Subcutaneous adipose tissue (tissue), 4 donors: ENCODE results near the gene PRMT7. TPM values are rescaled to one million over a fixed set of nuclear protein-coding genes. Genes with fewer than 3 reads are reported as not detected.

Source experiments
- total RNA-seq, 4 donors: library from RNA; depleted of rRNA; stranded (reverse); fragments of >200 nt; gene quantifications; one replicate each; pipeline ENCODE4 v1.1.0, GENCODE V29; 2016
- TF ChIP-seq, protein P1 (sequence below): fragments of 450-650 bp; IDR thresholded peaks from one replicate; pipeline ENCODE4 v1.5.1; 2016; ENCODE audit warnings: low read depth, mild to moderate bottlenecking, control low read depth, antibody characterized with exemption, moderate library complexity

PRMT7 gene
- total RNA-seq, 4 donors from 2014 or later: 32.6 to 70.8 (median 55.8) TPM

DNA sequence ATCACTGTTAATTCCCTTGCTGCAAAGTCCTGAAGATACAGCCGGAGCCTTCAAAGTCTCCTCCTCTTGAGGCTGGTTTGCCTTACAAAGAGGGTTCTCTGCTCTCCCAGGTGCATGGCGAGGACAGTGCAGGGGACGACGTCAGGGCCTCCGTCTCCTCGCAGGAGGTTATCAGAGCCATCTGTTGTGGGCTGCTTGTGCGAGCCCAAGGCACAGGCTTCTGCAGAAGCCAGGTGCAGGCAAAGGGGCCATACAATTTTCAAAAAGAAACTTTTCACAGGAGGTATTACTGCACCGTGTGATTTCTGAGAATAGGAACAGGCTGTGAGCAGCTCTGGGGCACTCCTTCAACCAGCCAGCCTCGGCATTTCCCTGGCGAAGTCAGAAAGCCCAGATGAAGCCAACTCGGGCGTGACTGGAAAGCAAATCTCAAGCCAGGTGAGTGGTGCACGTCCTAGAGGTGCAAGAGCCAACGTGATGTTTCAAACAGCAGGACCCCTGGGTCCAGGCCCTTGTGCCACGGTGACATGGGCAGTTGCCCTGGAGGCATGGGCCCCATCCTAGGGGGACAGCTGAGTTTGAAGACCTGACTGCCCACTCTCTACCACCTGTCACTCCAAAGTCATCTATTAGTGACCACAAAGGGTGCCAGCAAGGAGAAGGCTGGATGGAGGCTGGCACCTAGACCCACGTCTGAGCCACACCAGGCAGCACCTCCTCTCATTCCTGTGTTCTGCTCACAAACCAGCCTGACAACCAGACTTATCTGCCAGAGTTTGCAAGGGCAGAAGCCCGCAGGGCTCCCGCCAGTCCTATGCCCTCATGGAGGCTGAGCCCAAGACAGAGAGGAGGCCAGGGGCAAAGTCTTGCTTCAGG is 68.9 kb downstream of the PRMT7 start:
- TF ChIP-seq, protein P1, sequence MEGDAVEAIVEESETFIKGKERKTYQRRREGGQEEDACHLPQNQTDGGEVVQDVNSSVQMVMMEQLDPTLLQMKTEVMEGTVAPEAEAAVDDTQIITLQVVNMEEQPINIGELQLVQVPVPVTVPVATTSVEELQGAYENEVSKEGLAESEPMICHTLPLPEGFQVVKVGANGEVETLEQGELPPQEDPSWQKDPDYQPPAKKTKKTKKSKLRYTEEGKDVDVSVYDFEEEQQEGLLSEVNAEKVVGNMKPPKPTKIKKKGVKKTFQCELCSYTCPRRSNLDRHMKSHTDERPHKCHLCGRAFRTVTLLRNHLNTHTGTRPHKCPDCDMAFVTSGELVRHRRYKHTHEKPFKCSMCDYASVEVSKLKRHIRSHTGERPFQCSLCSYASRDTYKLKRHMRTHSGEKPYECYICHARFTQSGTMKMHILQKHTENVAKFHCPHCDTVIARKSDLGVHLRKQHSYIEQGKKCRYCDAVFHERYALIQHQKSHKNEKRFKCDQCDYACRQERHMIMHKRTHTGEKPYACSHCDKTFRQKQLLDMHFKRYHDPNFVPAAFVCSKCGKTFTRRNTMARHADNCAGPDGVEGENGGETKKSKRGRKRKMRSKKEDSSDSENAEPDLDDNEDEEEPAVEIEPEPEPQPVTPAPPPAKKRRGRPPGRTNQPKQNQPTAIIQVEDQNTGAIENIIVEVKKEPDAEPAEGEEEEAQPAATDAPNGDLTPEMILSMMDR: no peak

GRCh38 chr16:68380348-68380670 is 69.5 kb downstream of the PRMT7 start:
- TF ChIP-seq, protein P1: no peak

DNA sequence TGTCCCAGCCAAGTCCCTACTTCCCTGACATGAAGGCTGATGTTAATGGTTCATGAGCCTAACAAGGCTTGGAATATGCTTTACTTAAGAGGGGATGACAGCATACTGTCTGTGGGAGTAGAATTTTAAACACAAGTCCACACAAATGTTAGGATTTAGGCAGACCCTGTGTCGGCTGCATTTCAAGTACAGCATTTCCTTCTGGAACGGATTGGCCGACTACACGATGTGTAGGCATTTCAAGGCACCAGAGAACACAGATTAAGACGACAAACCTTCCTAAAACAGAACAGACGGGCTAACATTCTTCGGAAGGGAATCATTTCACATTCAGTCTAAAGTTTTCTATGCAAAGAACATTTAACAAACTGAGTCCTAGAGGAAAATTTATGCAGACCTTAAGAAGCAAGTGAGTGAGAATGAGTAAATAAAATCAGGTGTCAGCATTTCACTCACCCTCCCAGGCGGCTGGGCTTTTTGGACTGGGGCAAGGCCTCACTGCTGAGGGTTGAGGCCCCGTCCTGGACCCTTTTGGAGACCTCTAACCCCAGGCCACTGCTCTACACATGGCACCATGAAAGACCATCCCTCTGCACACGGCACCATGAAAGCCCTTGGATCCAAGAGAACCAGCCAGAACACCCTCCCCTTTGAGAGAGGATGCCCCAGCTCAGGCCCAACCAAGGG is 70.0 kb downstream of the PRMT7 start:
- TF ChIP-seq, protein P1: no peak

- TF ChIP-seq, protein P1: no peak
Observed at GRCh38 chr16:68381363-68381724, 70.5 kb downstream of the PRMT7 start.

DNA sequence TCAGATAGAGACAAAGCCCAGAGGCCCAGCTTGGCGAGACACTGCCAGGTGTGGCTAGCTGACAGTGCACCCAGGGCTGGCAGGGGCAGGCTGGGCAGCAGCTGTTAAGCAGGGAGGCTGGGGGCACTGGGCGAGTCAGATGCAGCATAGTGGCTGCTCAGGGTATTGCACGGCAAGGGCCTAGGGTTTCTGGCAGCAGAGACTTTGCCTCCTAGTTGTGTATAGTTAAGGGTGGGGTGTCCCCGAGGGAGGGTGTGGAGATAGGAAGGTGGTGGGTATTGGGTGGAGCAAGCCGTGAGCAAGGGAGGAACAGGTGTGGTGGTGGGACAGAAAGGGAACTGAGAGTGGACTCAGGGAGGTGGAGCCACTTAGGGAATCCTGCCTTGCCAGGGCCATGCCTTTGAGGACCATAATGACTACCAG is 71.5 kb downstream of the PRMT7 start:
- TF ChIP-seq, protein P1: no peak

- TF ChIP-seq, protein P1: no peak
Observed at GRCh38 chr16:68383858-68384257, 73.0 kb downstream of the PRMT7 start.
